Breast epithelium (tissue), 3 donors: ENCODE results near the gene SYT9.

ENCODE experiments used
- CTCF ChIP-seq, 3 donors: fragments of 450-650 bp; IDR thresholded peaks; one replicate each; pipeline ENCODE4 v1.5.1; 2016 to 2017; ENCODE audit warnings: antibody characterized with exemption in 3 of 3, mild to moderate bottlenecking in 3 of 3, moderate library complexity in 3 of 3
- POLR2A ChIP-seq: fragments of 450-650 bp; IDR thresholded peaks from one replicate; pipeline ENCODE4 v1.6.1; 2016; ENCODE audit warnings: antibody characterized with exemption, mild to moderate bottlenecking, moderate library complexity
- POLR2AphosphoS5 ChIP-seq, 3 donors: sonication (generic); formaldehyde crosslinking; IDR thresholded peaks; one replicate each; pipeline ENCODE4 v1.6.1; 2017; ENCODE audit warnings: antibody characterized with exemption in 3 of 3

- TF ChIP-seq CTCF (IDR thresholded peaks at IDR 0.05) (no peak), POLR2A (no peak), POLR2AphosphoS5 (IDR thresholded peaks at IDR 0.05) (no peak)
Observed at GRCh38 chr11:7254731-7255291, 3.1 kb downstream of the SYT9 start.
